Hepatic stellate cell (primary cell): ENCODE data around the gene GPR158.

Experiments used
- DNase-seq: peaks from one replicate; pipeline ENCODE4 v3.0.0; 2011; ENCODE audit warnings: low spot score

Gene GPR158

GRCh38 chr10:25191162-25191895 is 16.5 kb downstream of the GPR158 start:
- no peak for DNase-seq

GRCh38 chr10:25198151-25198550 is 23.4 kb downstream of the GPR158 start:
- DNase-seq: no peak

DNA sequence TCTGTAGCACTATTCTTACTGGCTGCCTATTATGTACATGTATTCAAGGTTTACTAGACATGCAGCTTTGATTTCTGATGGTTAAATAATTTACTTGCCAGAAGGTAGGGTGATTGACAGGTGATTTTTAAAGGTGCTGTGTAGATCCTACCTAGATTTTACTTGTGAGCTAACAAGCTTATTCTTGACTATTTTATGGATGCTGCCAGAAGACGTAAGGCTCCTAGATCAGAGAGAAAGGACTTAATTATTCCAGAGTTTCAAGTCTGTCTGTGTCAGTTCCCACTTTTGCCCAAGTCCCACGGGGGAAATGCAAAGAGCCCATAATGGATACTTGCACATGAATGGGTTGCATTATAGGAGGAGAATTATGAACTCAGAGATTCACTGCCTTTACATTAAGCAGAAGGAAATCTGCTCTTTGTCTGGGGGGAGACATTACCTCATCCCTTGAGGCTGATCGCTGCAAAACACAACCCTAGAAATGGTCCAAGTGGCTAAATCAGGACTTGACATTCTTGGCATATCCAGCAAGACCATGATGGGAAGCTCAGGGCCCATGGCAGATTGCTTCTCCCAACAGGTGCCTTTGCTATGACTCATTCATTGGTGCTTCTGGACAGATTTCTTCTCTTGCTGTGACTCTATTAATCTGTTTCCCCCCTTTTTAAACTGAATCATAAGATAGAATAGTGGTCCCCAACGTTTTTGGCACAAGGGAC is 32.1 kb downstream of the GPR158 start:
- DNase-seq: no peak

DNA sequence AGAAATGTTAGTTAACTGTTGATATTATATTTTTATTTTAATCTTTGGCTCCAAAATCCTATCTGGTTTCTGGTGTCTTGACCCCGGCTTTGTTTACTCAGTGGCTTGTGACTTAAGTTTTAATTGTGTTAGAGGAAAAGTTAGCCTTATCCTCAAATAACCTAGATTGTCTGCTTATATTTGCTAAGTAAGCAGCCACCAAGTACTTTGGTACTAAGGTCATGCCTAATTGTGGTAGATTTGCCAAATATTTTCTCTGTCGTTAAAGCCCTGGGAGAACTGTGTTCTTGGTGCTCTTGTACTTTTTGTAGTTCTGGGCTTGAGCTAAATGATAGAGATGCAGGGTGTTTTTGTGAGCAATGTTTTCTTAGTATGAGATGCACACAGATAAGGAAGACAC is 34.8 kb downstream of the GPR158 start:
- DNase-seq: no peak

DNA sequence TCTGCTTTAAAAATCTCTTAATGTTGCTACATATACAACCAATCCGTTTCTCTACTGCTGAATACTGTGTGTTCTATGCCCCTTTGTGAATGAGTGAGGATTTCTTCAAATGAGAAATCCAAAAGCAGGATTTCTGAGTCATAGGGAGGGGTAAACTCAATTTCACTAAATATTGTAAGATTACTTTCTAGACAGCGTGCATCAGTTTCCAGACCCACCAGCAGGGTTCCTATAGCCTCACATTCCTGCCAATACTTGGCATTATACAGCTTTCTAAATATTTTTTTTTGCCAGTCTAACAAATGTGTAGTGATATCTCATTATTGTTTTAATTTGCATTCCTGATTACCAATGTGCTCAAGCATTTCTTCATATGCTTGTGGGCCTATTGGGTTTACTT is 35.5 kb downstream of the GPR158 start:
- DNase-seq: no peak

DNA sequence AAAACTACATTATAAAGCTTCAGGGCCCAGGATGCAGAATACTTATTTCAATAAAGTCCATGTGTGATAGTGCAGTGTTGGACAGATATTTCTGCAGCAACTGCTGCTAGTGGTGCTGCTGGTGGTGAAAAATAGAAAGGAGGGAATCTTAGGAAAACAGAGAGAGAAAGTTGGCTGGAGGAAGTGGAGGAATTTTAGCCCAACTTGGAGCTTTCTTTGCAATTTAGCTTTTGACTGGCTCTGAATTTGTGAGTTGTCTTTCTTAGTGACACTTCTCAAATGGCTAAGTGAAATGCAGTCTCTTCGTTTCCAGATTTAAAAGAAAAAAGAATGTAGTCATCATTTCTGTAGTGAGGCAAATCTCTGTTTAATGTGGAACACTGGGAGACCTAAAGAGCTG is 45.4 kb downstream of the GPR158 start:
- no peak for DNase-seq

DNA sequence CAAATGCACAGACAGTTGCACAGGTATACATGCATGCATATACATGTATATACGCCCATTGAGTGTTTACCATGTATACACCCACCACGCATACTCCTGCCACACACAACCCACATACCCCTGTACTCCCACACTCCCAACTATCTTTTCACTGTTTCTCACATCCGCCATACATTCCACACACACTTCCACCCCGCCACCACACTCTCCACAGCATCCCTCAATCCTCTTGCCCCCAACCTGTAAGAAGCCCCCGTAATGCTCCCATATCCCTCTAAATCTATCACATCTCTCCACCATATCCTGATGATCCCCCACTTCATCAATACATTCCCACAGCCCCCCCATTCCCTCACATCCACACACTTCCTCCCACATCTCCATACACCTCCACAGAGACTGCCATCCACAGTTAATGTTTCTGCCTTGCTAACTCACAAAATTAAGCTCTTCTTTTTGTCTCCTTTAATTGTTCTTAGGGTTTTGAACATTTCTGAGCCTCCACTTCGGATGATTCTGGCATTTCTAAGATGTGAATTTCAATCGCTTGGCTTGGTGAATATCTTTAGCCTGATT is 47.4 kb downstream of the GPR158 start:
- DNase-seq: no peak

DNA sequence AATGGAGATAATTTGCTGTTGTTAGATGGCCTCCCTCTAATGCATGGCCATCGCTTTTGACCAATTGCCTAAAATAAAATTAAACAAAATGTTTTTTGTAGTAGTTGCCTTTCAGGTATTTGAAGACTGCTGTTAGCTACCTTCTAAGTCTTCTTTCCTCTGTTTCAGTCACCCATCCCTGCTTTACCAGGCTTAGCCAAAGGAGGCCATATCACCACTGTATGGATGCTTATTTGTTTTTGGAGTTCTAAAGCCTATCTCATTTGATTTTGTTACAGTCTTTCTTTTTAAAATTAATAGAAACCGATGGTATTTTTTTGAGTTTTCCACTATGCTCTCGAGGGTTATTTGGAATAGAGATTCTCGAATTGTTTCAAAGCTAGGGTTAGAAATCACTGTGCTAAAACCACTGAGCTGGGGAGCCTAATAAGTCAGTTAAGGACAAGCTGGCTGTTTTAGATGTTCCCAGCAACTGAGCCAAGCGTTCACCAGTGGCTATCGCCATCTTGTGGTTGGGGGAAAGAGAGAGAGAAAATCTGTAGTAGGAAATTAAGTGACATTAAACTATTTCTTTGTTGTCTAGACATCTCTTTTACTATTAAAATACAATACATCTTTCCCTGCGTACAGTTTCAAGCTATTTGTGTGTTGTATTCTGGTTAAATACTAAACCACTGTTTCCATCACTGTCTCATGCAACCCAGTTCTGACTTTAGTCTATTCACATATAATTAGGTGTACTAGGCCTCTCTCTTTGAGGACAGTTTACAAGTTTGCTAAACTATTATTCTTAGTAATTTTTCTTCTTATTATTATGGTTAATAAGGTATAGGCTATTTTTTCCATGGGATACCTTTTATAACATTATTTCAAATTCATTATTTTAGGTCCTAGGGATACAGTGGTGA is 52.2 kb downstream of the GPR158 start:
- peak; percentile 6 for DNase-seq

DNA sequence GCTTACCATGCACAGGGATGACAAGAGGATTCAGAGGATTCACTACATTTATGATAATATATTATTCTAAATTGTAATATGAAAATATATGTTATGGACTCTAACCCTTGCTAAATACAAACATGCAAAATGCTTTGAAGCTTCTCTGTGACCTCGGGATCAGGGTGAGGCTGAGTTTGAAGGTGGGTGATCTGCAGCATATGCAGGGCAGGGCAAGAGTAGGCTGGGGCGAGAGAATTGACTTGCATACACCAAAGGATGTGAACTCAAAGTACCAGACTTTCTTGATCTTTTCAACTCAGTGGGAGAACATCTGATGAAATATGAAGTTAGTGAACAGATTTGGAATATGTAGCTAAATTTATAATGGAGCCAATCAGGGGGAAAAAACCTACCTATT is 57.0 kb downstream of the GPR158 start:
- no peak for DNase-seq

DNA sequence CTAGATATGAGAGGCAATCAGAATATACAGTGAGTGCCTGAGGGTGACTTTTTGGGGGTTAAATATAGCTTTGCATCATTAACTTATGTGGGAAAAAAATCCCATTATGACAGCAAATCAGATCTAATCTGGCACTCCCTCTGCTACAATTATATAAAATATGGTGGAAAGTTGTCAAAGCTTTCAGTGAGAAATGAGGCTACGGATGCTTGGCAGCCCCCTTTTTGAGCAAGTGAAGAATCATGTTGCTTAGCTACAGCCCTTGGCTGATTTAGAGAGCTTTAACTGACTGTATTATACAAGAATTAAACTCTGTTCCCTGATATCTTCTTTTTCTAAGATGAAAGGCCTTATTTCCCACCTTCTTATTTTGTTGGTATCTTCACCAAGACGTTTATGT is 57.4 kb downstream of the GPR158 start:
- DNase-seq: no peak

DNA sequence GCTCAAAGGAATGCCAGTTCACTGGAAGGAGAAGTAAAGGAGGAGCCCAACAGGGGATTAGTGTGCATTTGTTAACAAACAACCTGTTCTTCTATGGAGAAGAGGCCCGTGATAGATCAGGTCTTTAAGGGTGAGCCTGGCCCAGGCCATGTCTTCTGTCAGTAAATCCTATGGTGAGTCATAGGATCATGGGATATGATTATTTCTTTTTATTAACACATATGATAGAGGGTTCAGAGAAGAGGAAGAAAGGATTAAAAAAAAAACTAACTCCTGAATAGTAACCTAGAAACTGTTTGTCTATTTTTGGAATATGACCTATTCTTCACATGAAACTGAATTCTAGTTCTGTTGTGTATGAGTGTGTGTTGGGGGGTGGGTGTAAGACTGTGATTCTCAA is 70.4 kb downstream of the GPR158 start:
- no peak for DNase-seq

- no peak for DNase-seq
Observed at GRCh38 chr10:25257646-25258045, 82.8 kb downstream of the GPR158 start.

DNA sequence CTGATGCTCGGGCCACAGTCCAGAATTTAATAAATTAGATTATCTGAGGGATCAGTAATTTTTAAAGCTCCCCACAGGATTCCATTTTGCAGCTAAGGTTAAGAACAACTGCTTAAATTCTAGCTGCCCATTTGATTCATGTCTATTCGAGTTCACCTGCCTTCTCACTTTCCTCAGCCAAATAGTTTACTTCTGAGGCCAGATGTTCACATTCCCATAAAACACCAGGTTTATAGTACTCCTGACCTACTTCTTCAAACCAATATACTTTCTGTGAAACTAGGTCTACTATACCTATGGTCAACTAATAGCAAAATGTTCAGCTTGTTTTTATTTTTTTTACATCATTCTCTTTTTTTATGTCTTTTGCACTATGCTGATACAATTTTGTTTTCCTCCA is 86.3 kb downstream of the GPR158 start:
- no peak for DNase-seq

- no peak for DNase-seq
Observed at GRCh38 chr10:25261558-25261957, 86.8 kb downstream of the GPR158 start.

- no peak for DNase-seq
Observed at GRCh38 chr10:25263931-25264330, 89.1 kb downstream of the GPR158 start.

DNA sequence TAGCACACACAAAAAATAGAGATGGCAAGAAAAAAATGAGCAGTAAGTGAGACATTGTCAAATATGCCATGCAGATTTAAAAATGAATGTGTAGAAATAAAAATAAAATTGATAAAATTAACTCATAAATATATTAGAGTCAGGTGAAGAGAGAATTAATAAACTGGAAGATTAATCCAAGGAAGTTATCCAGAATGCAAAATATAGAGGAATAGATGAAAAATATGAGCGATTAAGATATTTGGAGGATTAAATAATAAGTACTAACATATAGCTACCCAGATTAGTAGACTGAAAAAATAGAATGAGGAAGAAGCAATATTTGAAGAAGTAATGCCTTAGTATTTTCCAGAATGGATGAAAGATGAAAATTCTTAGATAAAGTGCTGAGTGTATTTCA is 103.4 kb downstream of the GPR158 start:
- no peak for DNase-seq

DNA sequence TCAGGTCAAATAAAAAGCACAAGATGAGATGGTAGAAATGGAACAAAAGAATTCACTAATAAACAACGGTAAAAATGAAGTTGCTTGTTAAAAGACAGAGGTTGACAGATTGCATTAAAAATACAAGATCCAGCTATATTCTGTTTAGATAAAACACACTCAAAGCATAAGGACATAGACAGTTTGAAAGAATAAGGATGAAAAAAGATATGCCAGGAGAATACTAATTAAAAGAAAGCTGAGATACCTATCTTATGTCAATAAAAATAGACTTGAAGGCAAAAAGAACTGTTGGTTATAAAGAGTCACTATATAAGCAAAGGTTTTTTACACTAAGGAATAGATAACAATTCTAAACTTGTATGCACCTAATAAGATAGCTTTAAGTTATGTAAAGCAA is 105.3 kb downstream of the GPR158 start:
- DNase-seq: no peak

DNA sequence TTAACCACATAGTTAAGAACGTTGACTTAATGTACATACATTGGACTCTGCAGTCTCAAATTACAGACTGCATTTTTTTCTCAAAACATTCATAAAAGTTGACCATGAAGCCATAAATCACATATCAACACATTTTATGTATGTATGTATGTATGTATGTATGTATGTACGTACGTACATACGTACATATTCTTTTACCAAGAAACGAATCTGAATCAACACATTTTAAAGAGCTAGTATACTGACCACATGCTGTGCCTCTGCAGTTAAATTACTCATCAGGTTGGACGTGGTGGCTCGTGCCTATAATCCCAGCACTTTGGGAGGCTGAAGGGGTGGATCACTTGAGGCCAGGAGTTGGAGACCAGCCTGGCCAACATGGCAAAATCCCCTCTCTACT is 105.8 kb downstream of the GPR158 start:
- DNase-seq: no peak

- no peak for DNase-seq
Observed at GRCh38 chr10:25285809-25286208, 111.0 kb downstream of the GPR158 start.

DNA sequence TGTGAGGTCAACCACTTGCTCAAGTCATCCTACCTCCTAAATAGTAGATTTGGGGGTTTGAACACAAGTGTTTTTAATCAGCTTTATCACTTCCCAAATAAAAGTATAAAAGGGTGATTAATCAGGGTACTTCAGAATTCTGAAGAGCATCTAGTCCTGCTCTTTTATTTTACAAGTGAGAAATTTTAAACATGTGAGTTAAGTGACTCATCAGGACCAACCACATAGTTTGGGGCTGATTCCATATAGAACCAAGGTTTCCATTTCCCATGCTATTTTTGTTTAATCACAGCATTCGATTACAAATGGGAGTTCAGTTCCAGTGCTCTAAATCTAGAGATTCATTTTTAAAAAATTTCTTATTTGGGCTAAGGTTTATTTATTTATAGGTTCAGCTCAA is 113.4 kb downstream of the GPR158 start:
- DNase-seq: no peak

DNA sequence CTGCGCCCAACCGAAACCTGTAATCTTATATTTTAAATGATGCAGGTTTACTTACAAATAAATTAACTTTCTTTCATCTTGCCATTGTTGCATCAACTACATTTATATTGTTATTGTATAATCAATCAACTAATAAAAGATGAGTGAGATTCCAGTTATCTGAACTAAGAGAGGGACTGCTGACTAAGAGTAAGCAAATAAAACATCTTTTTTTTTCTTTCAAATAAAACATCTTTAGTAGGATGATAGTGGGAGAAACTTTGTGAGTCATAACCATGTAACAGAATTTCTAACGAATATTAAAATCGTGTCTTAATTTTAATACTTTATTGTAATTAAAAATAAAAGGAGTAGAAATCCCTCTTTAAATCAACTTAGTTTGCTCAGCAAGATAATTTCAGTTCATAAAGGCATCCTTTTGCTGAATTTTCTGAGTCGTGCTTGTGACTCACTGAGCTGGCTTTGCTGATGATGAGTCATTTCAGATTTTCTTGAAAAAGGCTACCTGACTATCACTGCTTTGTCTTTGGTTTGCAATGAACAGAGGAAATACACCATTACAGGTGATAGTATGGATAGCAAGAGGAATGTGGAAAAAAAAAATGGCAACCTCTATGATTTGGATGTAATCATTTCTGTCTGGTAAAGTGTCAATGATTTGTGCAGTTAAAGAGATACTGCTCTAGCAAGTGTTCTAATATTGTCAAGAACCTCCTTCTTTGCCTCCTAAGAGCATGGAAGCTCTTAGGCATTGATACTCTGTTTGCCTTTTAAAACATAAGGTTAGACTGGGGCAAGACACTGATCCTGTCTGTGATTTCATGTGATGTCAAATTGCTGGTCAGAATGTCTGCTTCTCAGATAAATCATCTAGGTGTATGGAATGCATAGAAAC is 119.5 kb downstream of the GPR158 start:
- DNase-seq: peak; percentile 1
